ENCODE data around the gene LRG1. TPM values are rescaled to one million over a fixed set of nuclear protein-coding genes. Genes with fewer than 3 reads are reported as not detected.

The LRG1 gene
- total RNA-seq, result 0.35 TPM in 1 of 2 replicates, not detected in the other

GRCh38 chr19:4539693-4540581 is at the start of gene LRG1:
Gene LRG1 (minus strand): TSS chr19:4540036. CDS start chr19:4540013, 23 bp downstream.
- no peak for DNase-seq (ENCODE audit: low read depth)
- no peak within 1 kb of the TSS for H3K4me3 ChIP-seq (ENCODE audit: low read depth, low read length)
- TF ChIP-seq CTCF (conservative IDR thresholded peaks at IDR 0.05; ENCODE audit: low read depth, low read length), result no peak

GRCh38 chr19:4588291-4588761 is 48.5 kb upstream of the LRG1 start:
- TF ChIP-seq CTCF (conservative IDR thresholded peaks at IDR 0.05; ENCODE audit: low read depth, low read length), result no peak
- no peak for DNase-seq (ENCODE audit: low read depth)
- H3K4me3 ChIP-seq (ENCODE audit: low read depth, low read length), result no peak overlapping the region

GRCh38 chr19:4587527-4587926 is 47.7 kb upstream of the LRG1 start:
- TF ChIP-seq CTCF (conservative IDR thresholded peaks at IDR 0.05; ENCODE audit: low read depth, low read length), result no peak
- DNase-seq (ENCODE audit: low read depth), result no peak
- no peak overlapping the region for H3K4me3 ChIP-seq (ENCODE audit: low read depth, low read length)

- no peak for DNase-seq (ENCODE audit: low read depth)
- no peak for TF ChIP-seq CTCF (conservative IDR thresholded peaks at IDR 0.05; ENCODE audit: low read depth, low read length)
- H3K4me3 ChIP-seq (ENCODE audit: low read depth, low read length), result no peak overlapping the region
Measured at GRCh38 chr19:4586691-4587090, 46.9 kb upstream of the LRG1 start.

GRCh38 chr19:4586245-4586644 is 46.4 kb upstream of the LRG1 start:
- no peak for DNase-seq (ENCODE audit: low read depth)
- TF ChIP-seq CTCF (conservative IDR thresholded peaks at IDR 0.05; ENCODE audit: low read depth, low read length), result no peak
- H3K4me3 ChIP-seq (ENCODE audit: low read depth, low read length), result no peak overlapping the region

GRCh38 chr19:4585556-4585955 is 45.7 kb upstream of the LRG1 start:
- no peak for TF ChIP-seq CTCF (conservative IDR thresholded peaks at IDR 0.05; ENCODE audit: low read depth, low read length)
- no peak overlapping the region for H3K4me3 ChIP-seq (ENCODE audit: low read depth, low read length)
- DNase-seq (ENCODE audit: low read depth), result no peak
